Liver (tissue), 9 donors: Measurements from ENCODE around the gene CALML6. TPM values are rescaled to one million over a fixed set of nuclear protein-coding genes. Genes with fewer than 3 reads are reported as not detected.

Source experiments
- DNase-seq: peaks from one replicate; pipeline ENCODE4 v3.0.0-alpha.2; 2017; ENCODE audit warnings: low spot score
- H3K27ac ChIP-seq, 2 donors: one replicate each; pipeline ENCODE4 v1.7.0; 2013; ENCODE audit warnings: inconsistent platforms in 2 of 2, low read length in 2 of 2, control low read depth in 1 of 2, low read depth in 1 of 2, mild to moderate bottlenecking in 1 of 2
- H3K27me3 ChIP-seq, 4 donors: one replicate each; pipeline versions ENCODE4 v1.6.1 to v1.7.0; 2013; ENCODE audit warnings: low read length in 3 of 4, inconsistent platforms in 1 of 4, mild to moderate bottlenecking in 1 of 4, moderate library complexity in 1 of 4; ENCODE audit not compliant: control insufficient read depth in 4 of 4, insufficient read depth in 4 of 4
- H3K36me3 ChIP-seq, 4 donors: one replicate each; pipeline versions ENCODE4 v1.6.1 to v1.7.0; 2013; ENCODE audit warnings: low read length in 3 of 4, mild to moderate bottlenecking in 3 of 4, low read depth in 1 of 4, moderate library complexity in 1 of 4; ENCODE audit not compliant: control insufficient read depth in 4 of 4, insufficient read depth in 3 of 4
- H3K4me1 ChIP-seq, 4 donors: one replicate each; pipeline versions ENCODE4 v1.6.1 to v1.7.0; 2013; ENCODE audit warnings: low read length in 3 of 4, mild to moderate bottlenecking in 3 of 4, moderate library complexity in 1 of 4; ENCODE audit not compliant: control insufficient read depth in 4 of 4, insufficient read depth in 4 of 4
- H3K4me3 ChIP-seq, 3 donors: one replicate each; pipeline versions ENCODE4 v1.6.1 to v1.7.0; 2013; ENCODE audit warnings: low read length in 3 of 3, control low read depth in 1 of 3, low read depth in 1 of 3, mild to moderate bottlenecking in 1 of 3
- H3K9ac ChIP-seq, 2 donors: one replicate each; pipeline ENCODE4 v1.7.0; 2013; ENCODE audit warnings: low read length in 2 of 2, mild to moderate bottlenecking in 2 of 2, moderate library complexity in 2 of 2, control low read depth in 1 of 2, low read depth in 1 of 2
- H3K9me3 ChIP-seq, 4 donors: one replicate each; pipeline versions ENCODE4 v1.6.1 to v1.7.0; 2013; ENCODE audit warnings: low read length in 3 of 4; ENCODE audit not compliant: control insufficient read depth in 4 of 4
- ATF3 ChIP-seq: IDR thresholded peaks from 2 replicates; pipeline ENCODE4 v1.6.1; 2016; ENCODE audit warnings: antibody characterized with exemption
- CTCF ChIP-seq: fragments of 150-350 bp; IDR thresholded peaks from 2 replicates; pipeline ENCODE4 v1.5.1; 2017; ENCODE audit warnings: improper control_type of control experiment, low read depth, low read length; ENCODE audit not compliant: missing input control
- FOXA1 ChIP-seq: IDR thresholded peaks from 2 replicates; pipeline ENCODE4 v1.6.1; 2016; ENCODE audit warnings: antibody characterized with exemption
- FOXA2 ChIP-seq: IDR thresholded peaks from 2 replicates; pipeline ENCODE4 v1.6.1; 2016; ENCODE audit warnings: antibody characterized with exemption
- GABPA ChIP-seq, 2 donors: IDR thresholded peaks in 1 of 2; conservative IDR thresholded peaks in 1 of 2; 2 replicates each; pipeline ENCODE4 v1.6.1; 2016; ENCODE audit warnings: antibody characterized with exemption in 2 of 2, mild to moderate bottlenecking in 1 of 2, moderate library complexity in 1 of 2
- HNF4A ChIP-seq, 2 donors: conservative IDR thresholded peaks; 2 replicates each; pipeline ENCODE4 v1.6.1; 2016; ENCODE audit warnings: antibody characterized with exemption in 2 of 2, mild to moderate bottlenecking in 2 of 2
- HNF4G ChIP-seq: IDR thresholded peaks from 2 replicates; pipeline ENCODE4 v1.6.1; 2016; ENCODE audit warnings: antibody characterized with exemption
- JUND ChIP-seq, 2 donors: IDR thresholded peaks; 2 replicates each; pipeline ENCODE4 v1.6.1; 2016; ENCODE audit warnings: antibody characterized with exemption in 2 of 2
- MAX ChIP-seq: IDR thresholded peaks from 2 replicates; pipeline ENCODE4 v1.6.1; 2016; ENCODE audit warnings: antibody characterized with exemption
- NR2F2 ChIP-seq: IDR thresholded peaks from 2 replicates; pipeline ENCODE4 v1.6.1; 2016; ENCODE audit warnings: antibody characterized with exemption
- RAD21 ChIP-seq, 2 donors: IDR thresholded peaks; 2 replicates each; pipeline ENCODE4 v1.6.1; 2016; ENCODE audit warnings: antibody characterized with exemption in 2 of 2, mild to moderate bottlenecking in 2 of 2
- REST ChIP-seq: IDR thresholded peaks from 2 replicates; pipeline ENCODE4 v1.6.1; 2016; ENCODE audit warnings: antibody characterized with exemption, mild to moderate bottlenecking
- RXRA ChIP-seq, 2 donors: IDR thresholded peaks; 2 replicates each; pipeline ENCODE4 v1.6.1; 2017 to 2018; ENCODE audit warnings: antibody characterized with exemption in 2 of 2, mild to moderate bottlenecking in 1 of 2
- SP1 ChIP-seq: IDR thresholded peaks from 2 replicates; pipeline ENCODE4 v1.6.1; 2018; ENCODE audit warnings: antibody characterized with exemption, mild to moderate bottlenecking
- YY1 ChIP-seq: IDR thresholded peaks from 2 replicates; pipeline ENCODE4 v1.6.1; 2016; ENCODE audit warnings: antibody characterized with exemption, mild to moderate bottlenecking
- WGBS: extraction: QIAGEN DNeasy Blood & Tissue Kit; methylation state at CpG from one replicate; pipeline ENCODE4 v1.1.7; 2013; 5-methylcytosine and 5-hydroxymethylcytosine counted together
- polyA plus RNA-seq, 2 donors: library from polyadenylated mRNA; stranded (reverse) in 1 of 2; unstranded in 1 of 2; fragments of 200-250 nt in 1 of 2; fragments of >200 nt in 1 of 2; fragmentation: Nextera tagmentation in 1 of 2; extraction: Ambion mirVana in 1 of 2; gene quantifications; one replicate each; pipeline versions ENCODE4 v1.2.1 to v1.2.3, GENCODE V29; 2013 to 2015
- total RNA-seq, 2 donors: library from RNA; depleted of rRNA; stranded (reverse); fragments of >200 nt; gene quantifications; one replicate each; pipeline ENCODE4 v1.2.3, GENCODE V29; 2014
- TF ChIP-seq, protein P1 (sequence below): IDR thresholded peaks from 2 replicates; pipeline ENCODE4 v1.6.1; 2016; ENCODE audit warnings: antibody characterized with exemption
- donor health status: healthy.
- donor health status: healthy.
- donor health status: healthy.
- donor health status: healthy.
- donor health status: healthy.

The CALML6 gene
- total and polyA plus RNA-seq, 4 donors: 0.15 to 0.67 (median 0.47) TPM; not detected in 1

DNA sequence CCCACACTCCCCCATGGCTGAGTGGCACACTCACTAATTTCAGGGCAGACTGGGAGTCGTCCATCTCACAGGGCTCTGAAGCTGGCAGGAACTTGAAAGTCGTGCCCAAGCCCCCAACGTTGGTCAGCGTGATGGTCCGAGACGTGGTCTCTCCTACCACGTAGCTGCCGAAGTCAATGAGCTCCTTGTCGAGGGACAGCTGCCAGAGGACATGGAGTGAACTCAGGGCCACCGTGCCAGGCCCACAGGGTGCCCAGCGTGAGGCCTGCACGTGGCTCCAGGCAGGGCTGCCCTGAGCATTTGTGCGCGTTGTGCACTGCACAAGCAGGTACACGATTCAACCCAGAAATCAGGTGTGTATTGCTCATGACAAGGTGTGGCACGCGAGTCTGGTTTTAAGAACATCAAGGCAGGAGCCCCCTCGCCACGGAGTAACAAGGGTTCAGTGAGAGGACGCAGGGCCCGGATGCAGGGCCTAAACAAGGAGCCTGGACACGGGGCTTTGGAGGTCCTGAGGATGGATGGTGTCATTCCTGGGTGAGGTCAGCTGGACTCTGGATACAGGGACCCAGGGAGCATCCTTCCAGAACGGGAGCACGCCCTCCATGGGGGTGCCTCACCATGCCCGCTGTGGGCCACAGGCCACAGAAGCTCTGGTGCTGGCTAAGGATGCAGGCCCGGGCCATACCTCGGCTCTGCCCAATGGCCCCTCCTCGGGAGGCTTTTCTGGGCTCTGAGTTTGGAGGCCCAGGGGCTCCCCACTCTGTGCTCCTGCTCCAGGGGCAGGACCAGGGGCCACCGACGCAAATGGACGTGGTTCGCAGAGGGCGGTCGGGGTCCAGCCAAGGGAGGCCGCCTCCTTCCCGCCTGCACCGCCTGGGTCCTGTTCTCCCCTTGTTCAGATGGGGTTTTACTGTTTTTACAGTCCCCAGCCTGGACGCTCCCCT lies 41.8 kb downstream of the CALML6 start:
- no peak for DNase-seq
- no peak overlapping the region for H3K27ac ChIP-seq
- H3K9me3 ChIP-seq: no peaks in the 10 kb centered on the region
- no peak overlapping the region for H3K4me3 ChIP-seq
- H3K4me1 ChIP-seq: no peaks in the 10 kb centered on the region
- no peak overlapping the region for H3K9ac ChIP-seq
- WGBS: 90% methylated on average over 38 of the region's 38 CpGs
- no peaks in the 10 kb centered on the region for H3K27me3 ChIP-seq
- TF ChIP-seq FOXA1 (no peak), GABPA (IDR thresholded peaks at IDR 0.05 in 1 of 2, conservative IDR thresholded peaks at IDR 0.05 in 1 of 2) (no peak), ATF3 (no peak), NR2F2 (no peak), SP1 (no peak), HNF4G (no peak)
- H3K36me3 ChIP-seq: no peaks in the 10 kb centered on the region

DNA sequence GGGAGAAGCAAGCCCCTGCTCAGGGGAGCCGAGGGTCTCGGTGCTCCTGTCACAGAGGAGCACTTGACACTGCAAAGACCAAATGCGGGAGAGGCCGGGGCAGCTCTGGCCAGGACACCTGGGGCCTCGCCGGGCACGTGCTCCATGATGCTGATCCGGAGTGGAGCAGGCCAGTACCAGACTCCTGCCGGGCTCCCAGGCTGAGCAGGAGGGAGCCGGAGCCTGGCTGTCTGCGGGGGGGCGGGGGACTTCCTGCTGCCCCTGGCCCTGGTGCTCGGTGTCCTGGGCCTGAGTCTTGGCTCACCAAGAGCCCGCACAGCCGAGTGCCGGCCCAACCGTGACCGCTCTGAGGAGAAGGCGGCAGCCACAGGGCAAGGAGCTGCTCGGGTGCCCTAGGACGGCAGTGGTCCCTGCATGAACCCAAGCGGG lies 42.5 kb downstream of the CALML6 start:
- Histone ChIP-seq H3K9ac (no peak overlapping the region), H3K4me1 (no peaks in the 10 kb centered on the region), H3K9me3 (no peaks in the 10 kb centered on the region), H3K36me3 (no peaks in the 10 kb centered on the region), H3K4me3 (no peak overlapping the region), H3K27ac (no peak overlapping the region), H3K27me3 (no peaks in the 10 kb centered on the region)
- WGBS: 89% methylated on average over 22 of the region's 22 CpGs
- no peak for DNase-seq
- TF ChIP-seq HNF4A (conservative IDR thresholded peaks at IDR 0.05) (no peak), YY1 (no peak), SP1 (no peak)

GRCh38 chr1:1958071-1958541 lies 43.0 kb downstream of the CALML6 start:
- H3K9me3 ChIP-seq: no peaks in the 10 kb centered on the region
- DNase-seq: no peak
- no peak overlapping the region for H3K27ac ChIP-seq
- H3K9ac ChIP-seq: no peak overlapping the region
- TF ChIP-seq YY1: no peak
- no peak for TF ChIP-seq HNF4G
- TF ChIP-seq REST: no peak
- no peak for TF ChIP-seq MAX
- TF ChIP-seq SP1: no peak
- no peak for TF ChIP-seq RAD21 (IDR thresholded peaks at IDR 0.05)
- TF ChIP-seq CTCF: no peak
- TF ChIP-seq RXRA (IDR thresholded peaks at IDR 0.05): no peak
- no peak for TF ChIP-seq GABPA (IDR thresholded peaks at IDR 0.05 in 1 of 2, conservative IDR thresholded peaks at IDR 0.05 in 1 of 2)
- TF ChIP-seq NR2F2: no peak
- TF ChIP-seq, protein P1, sequence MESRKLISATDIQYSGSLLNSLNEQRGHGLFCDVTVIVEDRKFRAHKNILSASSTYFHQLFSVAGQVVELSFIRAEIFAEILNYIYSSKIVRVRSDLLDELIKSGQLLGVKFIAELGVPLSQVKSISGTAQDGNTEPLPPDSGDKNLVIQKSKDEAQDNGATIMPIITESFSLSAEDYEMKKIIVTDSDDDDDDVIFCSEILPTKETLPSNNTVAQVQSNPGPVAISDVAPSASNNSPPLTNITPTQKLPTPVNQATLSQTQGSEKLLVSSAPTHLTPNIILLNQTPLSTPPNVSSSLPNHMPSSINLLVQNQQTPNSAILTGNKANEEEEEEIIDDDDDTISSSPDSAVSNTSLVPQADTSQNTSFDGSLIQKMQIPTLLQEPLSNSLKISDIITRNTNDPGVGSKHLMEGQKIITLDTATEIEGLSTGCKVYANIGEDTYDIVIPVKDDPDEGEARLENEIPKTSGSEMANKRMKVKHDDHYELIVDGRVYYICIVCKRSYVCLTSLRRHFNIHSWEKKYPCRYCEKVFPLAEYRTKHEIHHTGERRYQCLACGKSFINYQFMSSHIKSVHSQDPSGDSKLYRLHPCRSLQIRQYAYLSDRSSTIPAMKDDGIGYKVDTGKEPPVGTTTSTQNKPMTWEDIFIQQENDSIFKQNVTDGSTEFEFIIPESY: no peak
- no peak for TF ChIP-seq HNF4A (conservative IDR thresholded peaks at IDR 0.05)
- TF ChIP-seq FOXA2: no peak
- no peak for TF ChIP-seq JUND (IDR thresholded peaks at IDR 0.05)
- no peak for TF ChIP-seq ATF3
- H3K4me3 ChIP-seq: no peak overlapping the region
- no peaks in the 10 kb centered on the region for H3K27me3 ChIP-seq
- H3K36me3 ChIP-seq: no peaks in the 10 kb centered on the region
- 84% methylated on average over 29 of the region's 29 CpGs for WGBS
- H3K4me1 ChIP-seq: no peaks in the 10 kb centered on the region
